Measurements from ENCODE around the gene AP1S3. TPM values are rescaled to one million over a fixed set of nuclear protein-coding genes. Genes with fewer than 3 reads are reported as not detected.

The AP1S3 gene
- total RNA-seq, 1 experiment from 2014 or later = 34.3 TPM

DNA sequence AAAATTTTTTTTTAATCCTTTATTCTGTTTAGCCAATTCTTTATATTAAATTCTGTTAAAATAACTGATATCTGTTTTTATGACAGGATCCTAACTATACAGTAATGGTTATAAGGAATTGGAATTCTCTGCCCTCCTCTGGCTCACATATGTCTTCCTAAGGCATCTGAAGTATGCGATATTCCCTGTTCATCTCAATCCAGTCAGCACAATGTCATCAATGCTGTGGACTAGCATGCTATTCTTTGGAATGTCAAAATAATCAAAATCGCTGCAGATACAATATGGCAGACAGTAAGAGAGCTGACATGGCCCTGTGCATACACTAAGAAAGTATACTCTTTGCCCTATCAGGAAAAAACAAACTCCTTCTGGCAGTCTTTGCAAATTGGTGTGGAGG, 107.6 kb downstream of the AP1S3 start:
- Histone ChIP-seq H4K20me1 (ENCODE audit: low read length) (no peaks in the 10 kb centered on the region), H3K9me2 (replicated peaks; ENCODE audit: low read length) (no peaks in the 10 kb centered on the region), H3K27me3 (ENCODE audit: low read length) (no peaks in the 10 kb centered on the region), H3K4me3 (ENCODE audit: low read length) (no peak overlapping the region), H3K9ac (ENCODE audit: low read length) (no peak overlapping the region), H3F3A (ENCODE audit: low read length, unreplicated experiment) (peaks cover 10% of the 10 kb centered on the region), H3K27ac (ENCODE audit: low read length) (no peak overlapping the region), H3K9me3 (ENCODE audit: low read length) (no peaks in the 10 kb centered on the region), H3K79me2 (ENCODE audit: low read length) (no peaks in the 10 kb centered on the region), H3K36me3 (ENCODE audit: low read depth, low read length) (no peaks in the 10 kb centered on the region), H3K4me1 (ENCODE audit: insufficient read depth, low read length) (peaks cover 19% of the 10 kb centered on the region), H2AFZ (ENCODE audit: low read length) (no peak overlapping the region), H3K4me2 (ENCODE audit: low read length) (no peak overlapping the region)
- no peak for ATAC-seq
- intact Hi-C loops (cut with micrococcal nuclease) = no loop called here
- CTCF ChIA-PET = no interaction called here
- TF ChIP-seq EZH2phosphoT487 (IDR thresholded peaks at IDR 0.05; ENCODE audit: borderline replicate concordance, low read length) (no peak), EZH2 (IDR thresholded peaks at IDR 0.05; ENCODE audit: low read length, unreplicated experiment) (no peak)
- TF ChIP-seq, protein P1, sequence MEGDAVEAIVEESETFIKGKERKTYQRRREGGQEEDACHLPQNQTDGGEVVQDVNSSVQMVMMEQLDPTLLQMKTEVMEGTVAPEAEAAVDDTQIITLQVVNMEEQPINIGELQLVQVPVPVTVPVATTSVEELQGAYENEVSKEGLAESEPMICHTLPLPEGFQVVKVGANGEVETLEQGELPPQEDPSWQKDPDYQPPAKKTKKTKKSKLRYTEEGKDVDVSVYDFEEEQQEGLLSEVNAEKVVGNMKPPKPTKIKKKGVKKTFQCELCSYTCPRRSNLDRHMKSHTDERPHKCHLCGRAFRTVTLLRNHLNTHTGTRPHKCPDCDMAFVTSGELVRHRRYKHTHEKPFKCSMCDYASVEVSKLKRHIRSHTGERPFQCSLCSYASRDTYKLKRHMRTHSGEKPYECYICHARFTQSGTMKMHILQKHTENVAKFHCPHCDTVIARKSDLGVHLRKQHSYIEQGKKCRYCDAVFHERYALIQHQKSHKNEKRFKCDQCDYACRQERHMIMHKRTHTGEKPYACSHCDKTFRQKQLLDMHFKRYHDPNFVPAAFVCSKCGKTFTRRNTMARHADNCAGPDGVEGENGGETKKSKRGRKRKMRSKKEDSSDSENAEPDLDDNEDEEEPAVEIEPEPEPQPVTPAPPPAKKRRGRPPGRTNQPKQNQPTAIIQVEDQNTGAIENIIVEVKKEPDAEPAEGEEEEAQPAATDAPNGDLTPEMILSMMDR (conservative IDR thresholded peaks at IDR 0.05; ENCODE audit: low read depth, low read length) = no peak
- no TSS peak for BruUV-seq (replicated peaks)
- POLR2A ChIA-PET (ENCODE audit: unreplicated experiment) = interaction anchor here (0.6 kb wide), 1 partner anchor 30 kb away, joined by 3 read pairs; no protein-coding TSS in a partner anchor
- DNase-seq = no peak

DNA sequence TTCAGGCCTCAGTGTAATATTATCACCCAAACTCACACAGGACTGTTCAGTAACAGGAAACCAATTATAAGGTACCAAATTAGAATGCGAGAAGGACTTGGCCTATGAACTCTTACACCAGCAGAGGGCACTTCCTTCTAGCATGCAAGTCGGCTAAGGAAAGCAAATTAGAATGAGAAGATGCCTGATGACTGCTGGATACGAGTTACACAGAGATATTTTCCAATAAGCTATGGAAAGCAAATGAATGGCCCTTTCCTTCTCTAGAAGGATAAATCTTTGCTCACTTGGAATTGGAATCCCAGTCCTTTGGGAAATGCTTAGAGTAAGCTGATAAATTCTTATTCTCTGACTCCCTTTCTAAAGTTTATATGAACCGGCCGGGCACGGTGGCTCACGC, 109.8 kb downstream of the AP1S3 start:
- no peak overlapping the region for H2AFZ ChIP-seq (ENCODE audit: low read length)

More for the DNA sequence above, 109.8 kb downstream of the AP1S3 start:
- peaks cover 13% of the 10 kb centered on the region for H3F3A ChIP-seq (ENCODE audit: low read length, unreplicated experiment)
- ATAC-seq = peak; percentile 40
- no peak overlapping the region for H3K4me2 ChIP-seq (ENCODE audit: low read length)
- intact Hi-C loops (cut with micrococcal nuclease) = loop anchor here (1.0 kb wide), 1 partner anchor 71 kb away; no protein-coding TSS in a partner anchor
- no peaks in the 10 kb centered on the region for H4K20me1 ChIP-seq (ENCODE audit: low read length)
- peak overlapping the region; percentile 24 for H3K27ac ChIP-seq (ENCODE audit: low read length)
- POLR2A ChIA-PET (ENCODE audit: unreplicated experiment) = interaction anchor here (0.5 kb wide), 1 partner anchor 47 kb away, joined by 3 read pairs; no protein-coding TSS in a partner anchor
- H3K4me1 ChIP-seq (ENCODE audit: insufficient read depth, low read length) = peaks cover 28% of the 10 kb centered on the region
- H3K9ac ChIP-seq (ENCODE audit: low read length) = peak overlapping the region; percentile 14; the same call in 1 of the 2 replicates
- TF ChIP-seq EZH2 (IDR thresholded peaks at IDR 0.05; ENCODE audit: low read length, unreplicated experiment) (no peak), EZH2phosphoT487 (IDR thresholded peaks at IDR 0.05; ENCODE audit: borderline replicate concordance, low read length) (no peak)
- TF ChIP-seq, protein P1 (conservative IDR thresholded peaks at IDR 0.05; ENCODE audit: low read depth, low read length) = peak; percentile 83
- BruUV-seq (replicated peaks) = no TSS peak
- H3K4me3 ChIP-seq (ENCODE audit: low read length) = no peak overlapping the region
- H3K36me3 ChIP-seq (ENCODE audit: low read depth, low read length) = no peaks in the 10 kb centered on the region
- no peaks in the 10 kb centered on the region for H3K79me2 ChIP-seq (ENCODE audit: low read length)
- H3K9me2 ChIP-seq (replicated peaks; ENCODE audit: low read length) = no peaks in the 10 kb centered on the region
- no peaks in the 10 kb centered on the region for H3K27me3 ChIP-seq (ENCODE audit: low read length)
- CTCF ChIA-PET = interaction anchor here (1.0 kb wide), 1 partner anchor 70 kb away, joined by 8 read pairs; no protein-coding TSS in a partner anchor
- DNase-seq = peak; percentile 69
- H3K9me3 ChIP-seq (ENCODE audit: low read length) = no peaks in the 10 kb centered on the region

All from PC-3 (cell line).